Measurements from ENCODE around the gene SNRNP40. TPM values are rescaled to one million over a fixed set of nuclear protein-coding genes. Genes with fewer than 3 reads are reported as not detected.

Gene SNRNP40
- 130 and 169 TPM in 2 replicates for total RNA-seq

DNA sequence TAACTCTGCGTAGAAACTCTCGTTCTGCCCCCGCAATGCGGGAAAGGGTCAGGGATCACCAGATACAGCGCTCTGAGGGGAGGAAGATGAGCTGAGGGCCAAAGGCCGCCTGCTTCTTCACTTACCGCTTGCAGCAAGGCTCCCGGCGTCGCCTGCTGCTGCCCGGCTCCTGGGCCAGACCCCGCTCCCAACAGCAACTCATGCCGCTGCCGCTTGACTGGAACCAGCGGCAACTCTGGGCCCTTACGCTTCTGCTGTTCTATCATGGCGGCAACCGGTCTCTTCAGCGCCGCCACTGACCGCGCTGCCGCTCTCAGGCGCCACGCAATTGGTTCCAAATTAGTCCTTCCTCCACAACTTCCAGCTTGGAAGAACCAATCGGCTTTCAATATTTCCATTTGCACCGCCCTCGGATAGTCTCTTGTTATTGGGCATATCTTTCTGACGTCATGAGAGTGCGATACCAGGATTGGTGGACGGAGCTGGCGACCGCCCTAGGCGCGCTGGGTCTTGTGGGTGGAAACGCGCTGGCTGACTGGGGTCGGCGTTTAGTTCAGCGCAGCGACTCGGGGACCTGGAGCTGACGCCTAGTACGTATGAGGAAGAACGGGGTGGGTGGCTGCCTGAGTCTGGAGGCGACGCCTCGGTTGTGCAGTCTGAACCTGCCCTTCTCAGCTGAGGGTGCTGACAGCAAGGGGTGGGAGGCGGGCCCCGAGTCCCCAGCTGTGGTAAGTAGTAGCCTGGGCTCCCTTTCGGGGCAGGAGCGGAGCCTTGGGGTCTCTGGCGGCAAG is at the start of gene SNRNP40, which contains the start of gene ZCCHC17:
TSS of gene SNRNP40 (minus strand) at position 303 of the 791 bp plus-strand sequence. CDS start at position 266, 37 bp downstream.
TSS of gene ZCCHC17 (plus strand) at position 547 of the 791 bp plus-strand sequence. CDS start 13,067 bp downstream, outside the sequence.

DNA sequence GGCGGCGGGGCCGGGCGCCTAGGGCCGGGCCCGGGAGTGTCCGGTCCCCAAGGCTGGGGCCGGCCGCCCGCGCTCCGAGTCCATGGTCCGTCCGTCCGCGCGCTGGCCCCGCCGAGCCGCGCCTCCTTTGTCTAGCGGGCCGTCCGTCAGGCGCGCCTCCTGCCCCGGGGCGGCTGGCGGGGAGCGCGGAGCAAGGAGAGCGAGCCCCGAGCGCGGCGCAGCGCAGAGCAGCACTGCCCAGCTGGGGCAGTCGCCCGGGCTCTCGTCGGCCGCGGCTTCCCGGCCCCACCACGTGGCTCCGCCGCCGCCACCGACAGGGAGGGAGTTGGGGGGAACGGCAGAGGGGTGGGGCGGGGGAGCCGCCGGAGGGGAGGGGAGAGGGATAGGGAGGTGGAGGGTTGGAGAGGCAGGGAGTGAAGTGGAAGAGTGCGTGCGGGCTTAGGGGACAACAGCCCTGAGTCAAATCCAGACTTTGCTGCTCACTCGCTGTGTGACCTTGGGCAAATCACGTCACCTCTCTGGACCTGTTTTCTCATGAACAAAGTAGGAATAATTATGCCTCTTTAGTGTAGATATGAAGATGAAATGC is 56.8 kb downstream of the SNRNP40 start, which contains the start of gene NKAIN1:
TSS of gene NKAIN1 (minus strand) at position 235 of the 589 bp plus-strand sequence. CDS start 340 bp downstream, outside the sequence.

Other genes with a start within 250 kb of the SNRNP40 start
- gene PUM1, start 231.1 kb downstream of the SNRNP40 start, total RNA-seq: 87.9 and 90.8 TPM in 2 replicates
- gene NKAIN1, start 56.9 kb downstream of the SNRNP40 start, total RNA-seq: 0.07 TPM in 1 of 2 replicates, not detected in the other
- gene ZCCHC17, start 244 bp upstream of the SNRNP40 start, total RNA-seq: 41.8 and 42.4 TPM in 2 replicates
- gene FABP3, start 76.3 kb upstream of the SNRNP40 start, total RNA-seq: not detected in 2 replicates
- gene SERINC2, start 116.4 kb upstream of the SNRNP40 start, total RNA-seq: 6.0 and 7.0 TPM in 2 replicates